SK-N-SH (cell line): Measurements from ENCODE around the gene DOK1. TPM values are rescaled to one million over a fixed set of nuclear protein-coding genes. Genes with fewer than 3 reads are reported as not detected.

Source experiments
- CTCF ChIA-PET: fragments of 300-600, 350-600 bp; formaldehyde crosslinking; extraction: SDS; loops from one replicate; lab custom pipeline; 2021; lab: Yijun Ruan, JAX
- POLR2A ChIA-PET: fragments of 350-600 bp; sonication (Branson Sonifier 250); formaldehyde crosslinking; extraction: SDS; loops from one replicate; lab custom pipeline; 2020; ENCODE audit warnings: antibody characterized with exemption, inconsistent platforms; lab: Yijun Ruan, JAX
- DNase-seq: peaks from one replicate; pipeline ENCODE4 v3.0.0; 2012
- H2AFZ ChIP-seq: fragments of 200-600 bp; sonication (generic); 2 replicates; pipeline ENCODE4 v1.8.1; 2016; ENCODE audit warnings: antibody characterized with exemption, mild to moderate bottlenecking, low read depth
- H3F3A ChIP-seq: fragments of 200-600 bp; sonication (generic); replicated peaks from 2 replicates; pipeline ENCODE3; 2016; ENCODE audit warnings: antibody characterized with exemption, mild to moderate bottlenecking; ENCODE audit not compliant: insufficient read depth
- H3K27ac ChIP-seq, 2 experiments: fragments of 200-500 bp in 1 of 2; fragments of 200-600 bp in 1 of 2; sonication (Bioruptor generic) in 1 of 2; sonication (generic), shearing (Covaris generic) in 1 of 2; 2 replicates each; pipeline versions ENCODE4 v1.5.1 to v1.6.1; 2014 to 2016; ENCODE audit warnings: low read depth in 2 of 2, inconsistent platforms in 1 of 2, low read length in 1 of 2, mild to moderate bottlenecking in 1 of 2, mixed read lengths in 1 of 2
- H3K27me3 ChIP-seq: fragments of 200-600 bp; sonication (generic), shearing (Covaris generic); 2 replicates; pipeline ENCODE4 v1.6.1; 2016; ENCODE audit warnings: mixed run types; ENCODE audit not compliant: insufficient read depth
- H3K36me3 ChIP-seq, 2 experiments: fragments of 200-500 bp in 1 of 2; fragments of 200-600 bp in 1 of 2; sonication (Bioruptor generic) in 1 of 2; sonication (generic) in 1 of 2; replicated peaks in 1 of 2; 2 replicates each; pipeline versions ENCODE3 to v1.5.1; 2014 to 2016; ENCODE audit warnings: low read length in 1 of 2, mild to moderate bottlenecking in 1 of 2; ENCODE audit not compliant: insufficient read depth in 2 of 2, control insufficient read depth in 1 of 2
- H3K4me1 ChIP-seq, 2 experiments: fragments of 200-500 bp in 1 of 2; fragments of 200-600 bp in 1 of 2; sonication (Bioruptor generic) in 1 of 2; sonication (generic), shearing (Covaris generic) in 1 of 2; 2 replicates each; pipeline versions ENCODE4 v1.5.1 to v1.6.1; 2014 to 2016; ENCODE audit warnings: low read depth in 1 of 2, low read length in 1 of 2, mixed run types in 1 of 2; ENCODE audit not compliant: insufficient read depth in 2 of 2, control insufficient read depth in 1 of 2
- H3K4me2 ChIP-seq: fragments of 200-600 bp; sonication (generic), shearing (Covaris generic); 2 replicates; pipeline ENCODE4 v1.6.1; 2017; ENCODE audit warnings: mixed run types
- H3K4me3 ChIP-seq, 2 experiments: fragments of 200-500 bp in 1 of 2; fragments of 200-600 bp in 1 of 2; sonication (Bioruptor generic) in 1 of 2; sonication (generic), shearing (Covaris generic) in 1 of 2; 2 replicates each; pipeline versions ENCODE4 v1.5.1 to v1.8.1; 2014 to 2016; ENCODE audit warnings: low read depth in 2 of 2, inconsistent platforms in 1 of 2, low read length in 1 of 2, mild to moderate bottlenecking in 1 of 2, mixed read lengths in 1 of 2, moderate library complexity in 1 of 2
- H3K79me2 ChIP-seq: fragments of 200-600 bp; sonication (generic); 2 replicates; pipeline ENCODE4 v1.8.1; 2017; ENCODE audit warnings: mild to moderate bottlenecking; ENCODE audit not compliant: insufficient read depth
- H3K9ac ChIP-seq: fragments of 200-600 bp; sonication (generic); 2 replicates; pipeline ENCODE4 v1.6.1; 2017; ENCODE audit warnings: mixed run types
- H3K9me2 ChIP-seq: fragments of 200-600 bp; sonication (generic); 2 replicates; pipeline ENCODE4 v1.6.1; 2017; ENCODE audit warnings: mixed run types
- H3K9me3 ChIP-seq: fragments of 200-600 bp; sonication (generic); 2 replicates; pipeline ENCODE4 v1.6.1; 2017; ENCODE audit warnings: mixed run types, mild to moderate bottlenecking, moderate library complexity
- H4K20me1 ChIP-seq: fragments of 200-600 bp; sonication (generic); 2 replicates; pipeline ENCODE4 v1.6.1; 2017; ENCODE audit warnings: mild to moderate bottlenecking, mixed run types; ENCODE audit not compliant: insufficient read depth
- CHD2 ChIP-seq: fragments of 150-350 bp; IDR thresholded peaks from 2 replicates; pipeline ENCODE4 v1.6.1; 2018; ENCODE audit warnings: low read length; ENCODE audit not compliant: partially characterized antibody
- EZH2phosphoT487 ChIP-seq: fragments of 200-600 bp; sonication (generic); IDR thresholded peaks from 2 replicates; pipeline ENCODE4 v1.6.1; 2017; ENCODE audit warnings: low read depth, mixed run types, mild to moderate bottlenecking, antibody characterized with exemption, moderate library complexity, borderline replicate concordance
- FOSL2 ChIP-seq: IDR thresholded peaks from 2 replicates; pipeline ENCODE4 v1.4.0; 2012; ENCODE audit warnings: low read depth, mild to moderate bottlenecking, moderate library complexity, borderline replicate concordance
- GABPA ChIP-seq: IDR thresholded peaks from 2 replicates; pipeline ENCODE4 v1.4.0; 2012; ENCODE audit warnings: low read depth, mild to moderate bottlenecking
- JUND ChIP-seq: IDR thresholded peaks from 2 replicates; pipeline ENCODE4 v1.4.0; 2012
- MEF2A ChIP-seq: IDR thresholded peaks from 2 replicates; pipeline ENCODE4 v1.4.0; 2012; ENCODE audit warnings: low read depth, borderline replicate concordance
- NFIC ChIP-seq: IDR thresholded peaks from 2 replicates; pipeline ENCODE4 v1.4.0; 2012; ENCODE audit warnings: borderline replicate concordance
- PBX3 ChIP-seq: IDR thresholded peaks from 2 replicates; pipeline ENCODE4; 2012
- RAD21 ChIP-seq: IDR thresholded peaks from 2 replicates; pipeline ENCODE4 v1.6.1; 2012; ENCODE audit warnings: mild to moderate bottlenecking, low read length
- RCOR1 ChIP-seq: fragments of 150-350 bp; IDR thresholded peaks from 2 replicates; pipeline ENCODE4 v1.6.1; 2017; ENCODE audit warnings: antibody characterized with exemption, low read length
- RFX5 ChIP-seq: IDR thresholded peaks from 2 replicates; pipeline ENCODE4 v1.6.1; 2012; ENCODE audit warnings: mild to moderate bottlenecking, improper control_type of control experiment, low read length
- SMC3 ChIP-seq: IDR thresholded peaks from 2 replicates; pipeline ENCODE4 v1.6.1; 2012; ENCODE audit warnings: low read depth, low read length, improper control_type of control experiment
- WGBS: methylation state at CpG from one replicate; pipeline ENCODE4 v1.1.6; 2017; ENCODE audit warnings: low lambda C conversion rate; 5-methylcytosine and 5-hydroxymethylcytosine counted together
- polyA plus RNA-seq, 3 experiments: library from polyadenylated mRNA; depleted of rRNA; stranded (reverse); fragments of >200 nt; gene quantifications; 2 replicates each; pipeline ENCODE4 v1.2.3, GENCODE V29; 2012
- TF ChIP-seq, protein P1 (sequence below): fragments of 150-350 bp; IDR thresholded peaks from 2 replicates; pipeline ENCODE4 v1.6.1; 2016; ENCODE audit warnings: mild to moderate bottlenecking, low read depth, low read length
- TF ChIP-seq, protein P2 (sequence below): IDR thresholded peaks from 2 replicates; pipeline ENCODE4 v1.6.1; 2012; ENCODE audit warnings: mild to moderate bottlenecking, low read depth, low read length, moderate library complexity
- TF ChIP-seq, protein P3 (sequence below): IDR thresholded peaks from 2 replicates; pipeline ENCODE4 v1.4.0; 2012; ENCODE audit warnings: low read depth, borderline replicate concordance

The DOK1 gene
- polyA plus RNA-seq, 1 of the 3 experiments (the other 2 are of a cell fraction) = 25.3 TPM

- Histone ChIP-seq H3K9me2 (no peaks in the 10 kb centered on the region), H3K4me1 (peaks cover 3 to 4% of the 10 kb centered on the region in 2 experiments; a peak in 3 of 4 replicates), H3K4me3 (no peak overlapping the region), H4K20me1 (no peaks in the 10 kb centered on the region), H2AFZ (no peak overlapping the region), H3F3A (peaks cover 11% of the 10 kb centered on the region), H3K27me3 (peaks cover 9% of the 10 kb centered on the region; the same call in 1 of the 2 replicates), H3K27ac (peak overlapping the region in 1 of 2 experiments; percentile 89; a peak in 2 of 4 replicates), H3K9ac (no peak overlapping the region), H3K4me2 (peak overlapping the region; percentile 11; the same call in 1 of the 2 replicates), H3K9me3 (no peaks in the 10 kb centered on the region), H3K36me3 (no peaks in the 10 kb centered on the region), H3K79me2 (no peaks in the 10 kb centered on the region; the same call in 1 of the 2 replicates)
- no peak for DNase-seq
- 10% methylated on average over 1 of the region's 1 CpG for WGBS
- CTCF ChIA-PET = interaction anchor here (1.5 to 4.4 kb wide), 2 partner anchors 14 to 17 kb away, joined by 3 to 13 read pairs; no protein-coding TSS in a partner anchor
- no peak for TF ChIP-seq NFIC
- TF ChIP-seq, protein P1, sequence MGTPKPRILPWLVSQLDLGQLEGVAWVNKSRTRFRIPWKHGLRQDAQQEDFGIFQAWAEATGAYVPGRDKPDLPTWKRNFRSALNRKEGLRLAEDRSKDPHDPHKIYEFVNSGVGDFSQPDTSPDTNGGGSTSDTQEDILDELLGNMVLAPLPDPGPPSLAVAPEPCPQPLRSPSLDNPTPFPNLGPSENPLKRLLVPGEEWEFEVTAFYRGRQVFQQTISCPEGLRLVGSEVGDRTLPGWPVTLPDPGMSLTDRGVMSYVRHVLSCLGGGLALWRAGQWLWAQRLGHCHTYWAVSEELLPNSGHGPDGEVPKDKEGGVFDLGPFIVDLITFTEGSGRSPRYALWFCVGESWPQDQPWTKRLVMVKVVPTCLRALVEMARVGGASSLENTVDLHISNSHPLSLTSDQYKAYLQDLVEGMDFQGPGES = no peak
- TF ChIP-seq PBX3 = peak; percentile 40; the same call in 1 of the 2 replicates
- no peak for TF ChIP-seq EZH2phosphoT487
- TF ChIP-seq SMC3 = no peak
- TF ChIP-seq MEF2A = no peak
- TF ChIP-seq RAD21 = no peak
- peak; percentile 55 for TF ChIP-seq JUND
- TF ChIP-seq GABPA = no peak
- TF ChIP-seq, protein P2, sequence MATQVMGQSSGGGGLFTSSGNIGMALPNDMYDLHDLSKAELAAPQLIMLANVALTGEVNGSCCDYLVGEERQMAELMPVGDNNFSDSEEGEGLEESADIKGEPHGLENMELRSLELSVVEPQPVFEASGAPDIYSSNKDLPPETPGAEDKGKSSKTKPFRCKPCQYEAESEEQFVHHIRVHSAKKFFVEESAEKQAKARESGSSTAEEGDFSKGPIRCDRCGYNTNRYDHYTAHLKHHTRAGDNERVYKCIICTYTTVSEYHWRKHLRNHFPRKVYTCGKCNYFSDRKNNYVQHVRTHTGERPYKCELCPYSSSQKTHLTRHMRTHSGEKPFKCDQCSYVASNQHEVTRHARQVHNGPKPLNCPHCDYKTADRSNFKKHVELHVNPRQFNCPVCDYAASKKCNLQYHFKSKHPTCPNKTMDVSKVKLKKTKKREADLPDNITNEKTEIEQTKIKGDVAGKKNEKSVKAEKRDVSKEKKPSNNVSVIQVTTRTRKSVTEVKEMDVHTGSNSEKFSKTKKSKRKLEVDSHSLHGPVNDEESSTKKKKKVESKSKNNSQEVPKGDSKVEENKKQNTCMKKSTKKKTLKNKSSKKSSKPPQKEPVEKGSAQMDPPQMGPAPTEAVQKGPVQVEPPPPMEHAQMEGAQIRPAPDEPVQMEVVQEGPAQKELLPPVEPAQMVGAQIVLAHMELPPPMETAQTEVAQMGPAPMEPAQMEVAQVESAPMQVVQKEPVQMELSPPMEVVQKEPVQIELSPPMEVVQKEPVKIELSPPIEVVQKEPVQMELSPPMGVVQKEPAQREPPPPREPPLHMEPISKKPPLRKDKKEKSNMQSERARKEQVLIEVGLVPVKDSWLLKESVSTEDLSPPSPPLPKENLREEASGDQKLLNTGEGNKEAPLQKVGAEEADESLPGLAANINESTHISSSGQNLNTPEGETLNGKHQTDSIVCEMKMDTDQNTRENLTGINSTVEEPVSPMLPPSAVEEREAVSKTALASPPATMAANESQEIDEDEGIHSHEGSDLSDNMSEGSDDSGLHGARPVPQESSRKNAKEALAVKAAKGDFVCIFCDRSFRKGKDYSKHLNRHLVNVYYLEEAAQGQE = no peak
- TF ChIP-seq RCOR1 = no peak
- TF ChIP-seq, protein P3, sequence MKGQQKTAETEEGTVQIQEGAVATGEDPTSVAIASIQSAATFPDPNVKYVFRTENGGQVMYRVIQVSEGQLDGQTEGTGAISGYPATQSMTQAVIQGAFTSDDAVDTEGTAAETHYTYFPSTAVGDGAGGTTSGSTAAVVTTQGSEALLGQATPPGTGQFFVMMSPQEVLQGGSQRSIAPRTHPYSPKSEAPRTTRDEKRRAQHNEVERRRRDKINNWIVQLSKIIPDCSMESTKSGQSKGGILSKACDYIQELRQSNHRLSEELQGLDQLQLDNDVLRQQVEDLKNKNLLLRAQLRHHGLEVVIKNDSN = no peak
- no peak for TF ChIP-seq CHD2
- TF ChIP-seq RFX5 = no peak
- peak; percentile 61; the same call in 1 of the 2 replicates for TF ChIP-seq FOSL2
- POLR2A ChIA-PET = no interaction called here
These were observed 48.2 kb downstream of the DOK1 start for GRCh38 chr2:74602586-74603281.
